ENCODE data around the gene KCTD14.

GRCh38 chr11:77966338-77966737, 56.7 kb downstream of the KCTD14 start:
- no peak for TF ChIP-seq ZFP30 (CRISPR knock-in tag; IDR thresholded peaks at IDR 0.05; ENCODE audit: borderline replicate concordance)
- no peak for TF ChIP-seq FOXM1 (IDR thresholded peaks at IDR 0.05; ENCODE audit: low read depth)
- no peak for TF ChIP-seq FOXM1 (CRISPR knock-in tag; IDR thresholded peaks at IDR 0.05; ENCODE audit: low read depth)
- no peak for TF ChIP-seq ZNF212 (CRISPR knock-in tag; IDR thresholded peaks at IDR 0.05)
- TF ChIP-seq CTCF (IDR thresholded peaks at IDR 0.05 in 2 of 3, conservative IDR thresholded peaks at IDR 0.05 in 1 of 3; ENCODE audit: insufficient read depth in 2 of 3, low read depth in 1 of 3, low read length in 3 of 3), result no peak
- TF ChIP-seq ATF3 (IDR thresholded peaks at IDR 0.05), result no peak
- no peak for TF ChIP-seq ATF3 (CRISPR knock-in tag; conservative IDR thresholded peaks at IDR 0.05)
- no peak for TF ChIP-seq POLR2A (conservative IDR thresholded peaks at IDR 0.05)
- TF ChIP-seq UBTF (IDR thresholded peaks at IDR 0.05; ENCODE audit: borderline replicate concordance in 1 of 2, low read depth in 2 of 2, low read length in 2 of 2), result no peak
- no peak for TF ChIP-seq IRF1 (CRISPR knock-in tag; IDR thresholded peaks at IDR 0.05; ENCODE audit: borderline replicate concordance)
- TF ChIP-seq ZNF24 (IDR thresholded peaks at IDR 0.05), result no peak
- no peak for TF ChIP-seq CREB1 (IDR thresholded peaks at IDR 0.05)
- TF ChIP-seq CREB1 (CRISPR knock-in tag; IDR thresholded peaks at IDR 0.05), result no peak
- TF ChIP-seq POLR3A (IDR thresholded peaks at IDR 0.05; ENCODE audit: borderline replicate concordance, extremely low read depth, insufficient read depth, insufficient read length), result no peak
